AG04449 (cell line): ENCODE results near the gene CRISPLD2.

Source experiments
- CTCF ChIA-PET: fragments of 350-600 bp; formaldehyde crosslinking; extraction: SDS; loops from one replicate; lab custom pipeline; 2021; ENCODE audit warnings: antibody characterized with exemption; lab: Yijun Ruan, JAX
- POLR2A ChIA-PET: fragments of 400-600, 350-600 bp; formaldehyde crosslinking; extraction: SDS; loops from one replicate; lab custom pipeline; 2020; ENCODE audit warnings: antibody characterized with exemption, inconsistent platforms; lab: Yijun Ruan, JAX
- DNase-seq: peaks from one replicate; pipeline ENCODE4 v3.0.0-alpha.2; 2010; ENCODE audit warnings: low read depth, low spot score
- H3K4me3 ChIP-seq: 2 replicates; pipeline ENCODE4 v1.5.1; 2011; ENCODE audit warnings: low read depth, mild to moderate bottlenecking, control low read depth, low read length
- TF ChIP-seq, protein P1 (sequence below): IDR thresholded peaks from one replicate; pipeline ENCODE4 v1.5.1; 2011; ENCODE audit warnings: mild to moderate bottlenecking, moderate library complexity, low read length, control low read depth, inconsistent platforms; ENCODE audit not compliant: insufficient read depth; ENCODE audit errors: missing control alignments

Gene CRISPLD2, protein sequence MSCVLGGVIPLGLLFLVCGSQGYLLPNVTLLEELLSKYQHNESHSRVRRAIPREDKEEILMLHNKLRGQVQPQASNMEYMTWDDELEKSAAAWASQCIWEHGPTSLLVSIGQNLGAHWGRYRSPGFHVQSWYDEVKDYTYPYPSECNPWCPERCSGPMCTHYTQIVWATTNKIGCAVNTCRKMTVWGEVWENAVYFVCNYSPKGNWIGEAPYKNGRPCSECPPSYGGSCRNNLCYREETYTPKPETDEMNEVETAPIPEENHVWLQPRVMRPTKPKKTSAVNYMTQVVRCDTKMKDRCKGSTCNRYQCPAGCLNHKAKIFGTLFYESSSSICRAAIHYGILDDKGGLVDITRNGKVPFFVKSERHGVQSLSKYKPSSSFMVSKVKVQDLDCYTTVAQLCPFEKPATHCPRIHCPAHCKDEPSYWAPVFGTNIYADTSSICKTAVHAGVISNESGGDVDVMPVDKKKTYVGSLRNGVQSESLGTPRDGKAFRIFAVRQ

DNA sequence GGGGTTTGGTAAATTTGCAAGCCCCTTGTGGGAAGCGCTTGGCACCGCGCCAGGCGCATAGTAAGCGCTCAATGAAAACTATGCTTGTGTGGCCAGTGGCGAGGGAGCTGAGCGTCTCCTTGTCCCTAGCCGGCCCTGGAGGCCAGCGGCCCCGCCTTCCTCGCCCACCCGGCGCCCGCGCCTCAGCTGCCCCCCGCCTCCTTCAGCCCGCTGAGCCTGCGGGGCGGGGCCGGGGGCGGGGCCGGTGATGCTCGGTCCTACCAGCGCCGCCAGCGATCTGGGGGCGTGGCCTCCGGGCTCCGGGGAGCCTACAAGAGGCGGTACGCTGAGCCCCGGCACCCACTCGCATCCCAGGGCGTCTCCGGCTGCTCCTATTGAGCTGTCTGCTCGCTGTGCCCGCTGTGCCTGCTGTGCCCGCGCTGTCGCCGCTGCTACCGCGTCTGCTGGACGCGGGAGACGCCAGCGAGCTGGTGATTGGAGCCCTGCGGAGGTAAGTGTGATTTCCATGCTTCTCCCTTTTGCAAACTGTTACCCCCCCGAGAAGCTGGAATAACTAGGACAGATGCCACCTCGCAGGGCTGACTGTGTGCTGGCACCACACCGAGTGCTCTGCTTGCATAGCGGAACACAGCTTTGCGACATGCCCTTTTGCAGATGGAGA is at the start of gene CRISPLD2:
Gene CRISPLD2, plus strand, starts transcription at position 342 of the 661 bp plus-strand sequence. CDS start 18,511 bp downstream, outside the sequence.
- DNase-seq = no peak
- POLR2A ChIA-PET = interaction anchor here (0.8 to 1.9 kb wide), 12 partner anchors 9 to 175 kb away, joined by 3 to 20 read pairs (median 4); no protein-coding TSS in a partner anchor

DNA sequence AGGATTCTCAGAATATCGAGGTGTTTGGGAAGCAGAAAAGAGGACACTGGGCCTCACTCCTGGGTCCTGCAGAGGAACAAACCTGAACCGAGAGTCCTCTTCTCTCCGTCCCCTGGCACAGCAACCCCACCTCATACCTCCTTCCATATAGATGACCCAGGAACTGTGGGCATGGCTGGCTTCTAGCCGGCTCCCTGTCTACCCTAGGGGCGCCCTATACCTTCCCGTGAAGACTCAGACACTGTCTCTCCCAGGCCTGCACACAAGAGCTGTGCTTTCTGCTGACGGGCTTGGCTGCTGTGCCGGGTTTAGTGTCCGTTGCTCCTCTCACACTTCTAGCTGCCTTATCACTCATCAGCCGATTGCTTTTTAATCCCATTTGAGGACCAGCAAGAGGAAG is 46.5 kb upstream of the CRISPLD2 start:
- ChIA-PET CTCF (interaction anchor here (0.7 to 6.7 kb wide), 10 partner anchors 16 to 198 kb away, joined by 3 to 74 read pairs (median 4); no protein-coding TSS in a partner anchor), POLR2A (no interaction called here)
- no peak overlapping the region for H3K4me3 ChIP-seq
- TF ChIP-seq, protein P1, sequence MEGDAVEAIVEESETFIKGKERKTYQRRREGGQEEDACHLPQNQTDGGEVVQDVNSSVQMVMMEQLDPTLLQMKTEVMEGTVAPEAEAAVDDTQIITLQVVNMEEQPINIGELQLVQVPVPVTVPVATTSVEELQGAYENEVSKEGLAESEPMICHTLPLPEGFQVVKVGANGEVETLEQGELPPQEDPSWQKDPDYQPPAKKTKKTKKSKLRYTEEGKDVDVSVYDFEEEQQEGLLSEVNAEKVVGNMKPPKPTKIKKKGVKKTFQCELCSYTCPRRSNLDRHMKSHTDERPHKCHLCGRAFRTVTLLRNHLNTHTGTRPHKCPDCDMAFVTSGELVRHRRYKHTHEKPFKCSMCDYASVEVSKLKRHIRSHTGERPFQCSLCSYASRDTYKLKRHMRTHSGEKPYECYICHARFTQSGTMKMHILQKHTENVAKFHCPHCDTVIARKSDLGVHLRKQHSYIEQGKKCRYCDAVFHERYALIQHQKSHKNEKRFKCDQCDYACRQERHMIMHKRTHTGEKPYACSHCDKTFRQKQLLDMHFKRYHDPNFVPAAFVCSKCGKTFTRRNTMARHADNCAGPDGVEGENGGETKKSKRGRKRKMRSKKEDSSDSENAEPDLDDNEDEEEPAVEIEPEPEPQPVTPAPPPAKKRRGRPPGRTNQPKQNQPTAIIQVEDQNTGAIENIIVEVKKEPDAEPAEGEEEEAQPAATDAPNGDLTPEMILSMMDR = no peak
- DNase-seq = no peak

More for the DNA sequence above, at the start of gene CRISPLD2:
- TF ChIP-seq, protein P1 = no peak
- peak within 1 kb of the TSS; percentile 72 for H3K4me3 ChIP-seq
- CTCF ChIA-PET = interaction anchor here (1.0 to 1.5 kb wide), 5 partner anchors 9 to 132 kb away, joined by 3 to 5 read pairs (median 4); no protein-coding TSS in a partner anchor

GRCh38 chr16:84774810-84775209 is 45.0 kb upstream of the CRISPLD2 start:
- POLR2A ChIA-PET = no interaction called here
- peak; percentile 53 for DNase-seq

DNA sequence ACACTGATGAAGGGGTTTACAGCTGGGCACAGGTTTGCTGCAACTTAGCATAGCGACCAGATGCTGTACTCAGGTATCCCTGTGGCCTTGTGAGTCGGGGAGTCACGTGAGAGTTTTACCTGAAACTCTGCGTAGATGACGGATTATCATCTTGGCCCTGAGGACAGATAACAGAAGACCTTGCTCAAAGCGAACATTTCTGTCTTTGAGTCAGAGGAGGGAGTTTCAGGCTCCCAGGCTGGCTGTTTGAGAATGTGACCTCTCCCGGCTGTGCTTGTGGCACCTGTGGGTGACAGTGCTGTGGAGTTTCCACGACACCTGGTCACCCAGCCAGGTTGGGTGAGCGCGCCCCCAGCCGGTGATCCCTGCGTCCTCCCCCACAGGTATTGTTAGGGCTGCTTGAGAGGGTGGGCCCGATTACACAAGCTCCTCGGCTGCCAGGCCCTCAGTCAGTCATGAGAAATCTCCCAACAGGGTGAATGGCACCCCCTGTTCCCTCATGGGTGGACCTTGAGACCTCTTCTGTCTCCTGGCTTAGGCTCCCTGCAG is 44.4 kb upstream of the CRISPLD2 start:
- CTCF ChIA-PET = interaction anchor here (0.9 to 2.8 kb wide), 4 partner anchors 10 to 196 kb away, joined by 3 to 17 read pairs (median 6); no protein-coding TSS in a partner anchor
- DNase-seq = no peak
- no peak overlapping the region for H3K4me3 ChIP-seq
- POLR2A ChIA-PET = no interaction called here
- TF ChIP-seq, protein P1 = no peak

More at GRCh38 chr16:84774810-84775209, 45.0 kb upstream of the CRISPLD2 start:
- TF ChIP-seq, protein P1 = no peak
- H3K4me3 ChIP-seq = no peak overlapping the region
- CTCF ChIA-PET = interaction anchor here (0.9 to 2.8 kb wide), 4 partner anchors 10 to 196 kb away, joined by 3 to 17 read pairs (median 6); no protein-coding TSS in a partner anchor

DNA sequence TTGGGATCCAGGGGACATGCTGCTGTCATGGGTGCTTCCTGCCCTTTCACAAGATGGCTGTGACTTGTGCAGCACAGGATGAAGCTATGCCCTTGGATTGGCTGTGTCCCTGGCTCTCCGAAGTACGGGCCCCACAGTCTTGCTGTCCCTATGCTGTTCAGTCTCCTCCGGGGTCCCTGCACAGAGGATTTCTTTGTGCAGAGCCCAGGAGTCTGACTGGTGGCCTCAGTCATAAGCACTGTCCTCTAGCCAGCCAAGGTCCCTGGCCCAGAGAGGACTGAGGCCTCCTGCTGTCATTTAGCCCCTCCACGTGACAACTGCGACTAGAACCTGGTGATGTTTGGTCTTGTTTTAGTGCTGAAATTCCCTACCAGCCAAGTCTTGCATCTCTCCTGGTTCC is 42.4 kb upstream of the CRISPLD2 start:
- TF ChIP-seq, protein P1 = no peak
- no peak for DNase-seq
- CTCF ChIA-PET = no interaction called here

More for the DNA sequence above, 42.4 kb upstream of the CRISPLD2 start:
- H3K4me3 ChIP-seq = no peak overlapping the region
- POLR2A ChIA-PET = no interaction called here
